ENCODE results near the gene MED25. TPM values are rescaled to one million over a fixed set of nuclear protein-coding genes. Genes with fewer than 3 reads are reported as not detected.
A peak's percentile ranks its signal among the peaks of the same experiment; 100 is the strongest.

Gene MED25
- total RNA-seq, 1 donor from 2014 or later, result 72.2 TPM

GRCh38 chr19:49808711-49809159 is 9.4 kb upstream of the MED25 start:
- Histone ChIP-seq H3K27me3 (ENCODE audit: insufficient read depth, low read length) (no peaks in the 10 kb centered on the region), H3K36me3 (ENCODE audit: insufficient read depth, low read length) (peaks cover 3% of the 10 kb centered on the region), H3K4me2 (ENCODE audit: low read length) (peak overlapping the region; percentile 95), H3K9me3 (ENCODE audit: insufficient read depth, low read depth, low read length) (no peaks in the 10 kb centered on the region), H2AFZ (ENCODE audit: low read depth, low read length) (peak overlapping the region; percentile 67), H3K4me1 (ENCODE audit: insufficient read depth, low read length) (peaks cover 16% of the 10 kb centered on the region), H3K79me2 (ENCODE audit: insufficient read depth, low read length) (no peaks in the 10 kb centered on the region), H3K9ac (ENCODE audit: low read length) (peak overlapping the region; percentile 78), H3K27ac (ENCODE audit: low read depth, low read length) (no peak overlapping the region), H4K20me1 (ENCODE audit: insufficient read depth, low read length) (peaks cover 9% of the 10 kb centered on the region), H3K4me3 (ENCODE audit: insufficient read depth, low read depth, low read length) (peak overlapping the region; percentile 61)
- no peak for TF ChIP-seq EZH2 (IDR thresholded peaks at IDR 0.05; ENCODE audit: insufficient read depth, low read length)
- TF ChIP-seq CTCF (IDR thresholded peaks at IDR 0.05; ENCODE audit: insufficient read depth, low read depth, low read length), result no peak
- no peak for FAIRE-seq
- Mint-ChIP-seq H3K36me3 (ENCODE audit: low read depth, unreplicated experiment) (peaks cover 9% of the 10 kb centered on the region), H3K27me3 (ENCODE audit: low read depth, unreplicated experiment) (no peaks in the 10 kb centered on the region), H3K27ac (ENCODE audit: unreplicated experiment) (no peak overlapping the region), H3K4me3 (ENCODE audit: unreplicated experiment) (peak overlapping the region; percentile 76), H3K4me1 (ENCODE audit: low read depth, unreplicated experiment) (peaks cover 5% of the 10 kb centered on the region), H3K9me3 (ENCODE audit: unreplicated experiment) (no peaks in the 10 kb centered on the region)
- DNase-seq (ENCODE audit: low read depth), result peak; percentile 51

GRCh38 chr19:49809160-49809940 is 8.7 kb upstream of the MED25 start:
- Mint-ChIP-seq H3K9me3 (ENCODE audit: unreplicated experiment) (no peaks in the 10 kb centered on the region), H3K36me3 (ENCODE audit: low read depth, unreplicated experiment) (peaks cover 9% of the 10 kb centered on the region), H3K27me3 (ENCODE audit: low read depth, unreplicated experiment) (no peaks in the 10 kb centered on the region), H3K4me1 (ENCODE audit: low read depth, unreplicated experiment) (peaks cover 5% of the 10 kb centered on the region), H3K27ac (ENCODE audit: unreplicated experiment) (no peak overlapping the region), H3K4me3 (ENCODE audit: unreplicated experiment) (peak overlapping the region; percentile 76)
- peak; percentile 16 for DNase-seq (ENCODE audit: low read depth)
- Histone ChIP-seq H3K36me3 (ENCODE audit: insufficient read depth, low read length) (peaks cover 3% of the 10 kb centered on the region), H3K9me3 (ENCODE audit: insufficient read depth, low read depth, low read length) (no peaks in the 10 kb centered on the region), H3K4me1 (ENCODE audit: insufficient read depth, low read length) (peaks cover 20% of the 10 kb centered on the region), H3K4me3 (ENCODE audit: insufficient read depth, low read depth, low read length) (peak overlapping the region; percentile 61), H2AFZ (ENCODE audit: low read depth, low read length) (peak overlapping the region; percentile 67), H4K20me1 (ENCODE audit: insufficient read depth, low read length) (peaks cover 9% of the 10 kb centered on the region), H3K79me2 (ENCODE audit: insufficient read depth, low read length) (no peaks in the 10 kb centered on the region), H3K27ac (ENCODE audit: low read depth, low read length) (no peak overlapping the region), H3K4me2 (ENCODE audit: low read length) (peak overlapping the region; percentile 95), H3K9ac (ENCODE audit: low read length) (peak overlapping the region; percentile 78), H3K27me3 (ENCODE audit: insufficient read depth, low read length) (no peaks in the 10 kb centered on the region)
- no peak for FAIRE-seq
- TF ChIP-seq EZH2 (IDR thresholded peaks at IDR 0.05; ENCODE audit: insufficient read depth, low read length) (no peak), CTCF (IDR thresholded peaks at IDR 0.05; ENCODE audit: insufficient read depth, low read depth, low read length) (no peak)

- Mint-ChIP-seq H3K4me3 (ENCODE audit: unreplicated experiment) (peak overlapping the region; percentile 57), H3K27ac (ENCODE audit: unreplicated experiment) (no peak overlapping the region), H3K36me3 (ENCODE audit: low read depth, unreplicated experiment) (peaks cover 9% of the 10 kb centered on the region), H3K4me1 (ENCODE audit: low read depth, unreplicated experiment) (peaks cover 5% of the 10 kb centered on the region), H3K27me3 (ENCODE audit: low read depth, unreplicated experiment) (no peaks in the 10 kb centered on the region), H3K9me3 (ENCODE audit: unreplicated experiment) (no peaks in the 10 kb centered on the region)
- peak overlapping the region; percentile 95 for H3K4me2 ChIP-seq (ENCODE audit: low read length)
- no peak for TF ChIP-seq CTCF (IDR thresholded peaks at IDR 0.05; ENCODE audit: insufficient read depth, low read depth, low read length)
- no peak for TF ChIP-seq EZH2 (IDR thresholded peaks at IDR 0.05; ENCODE audit: insufficient read depth, low read length)
- H4K20me1 ChIP-seq (ENCODE audit: insufficient read depth, low read length), result peaks cover 9% of the 10 kb centered on the region
- H3K36me3 ChIP-seq (ENCODE audit: insufficient read depth, low read length), result no peaks in the 10 kb centered on the region
- H3K9ac ChIP-seq (ENCODE audit: low read length), result peak overlapping the region; percentile 78
- DNase-seq (ENCODE audit: low read depth), result no peak
- no peak overlapping the region for H3K27ac ChIP-seq (ENCODE audit: low read depth, low read length)
- no peak overlapping the region for H3K4me3 ChIP-seq (ENCODE audit: insufficient read depth, low read depth, low read length)
- H2AFZ ChIP-seq (ENCODE audit: low read depth, low read length), result no peak overlapping the region
- peaks cover 20% of the 10 kb centered on the region for H3K4me1 ChIP-seq (ENCODE audit: insufficient read depth, low read length)
- H3K79me2 ChIP-seq (ENCODE audit: insufficient read depth, low read length), result no peaks in the 10 kb centered on the region
- H3K9me3 ChIP-seq (ENCODE audit: insufficient read depth, low read depth, low read length), result no peaks in the 10 kb centered on the region
- no peaks in the 10 kb centered on the region for H3K27me3 ChIP-seq (ENCODE audit: insufficient read depth, low read length)
- FAIRE-seq, result no peak
Measured at GRCh38 chr19:49809941-49810389, 8.1 kb upstream of the MED25 start.
